HEK293 (cell line): Measurements from ENCODE around the gene NUDT16L1.

Source experiments
- HOXA7 ChIP-seq: sonication (generic); formaldehyde crosslinking; IDR thresholded peaks from 2 replicates; pipeline ENCODE4 v1.8.1; 2022; ENCODE audit warnings: missing genetic modification reagents, borderline replicate concordance
- MYNN ChIP-seq: fragments of 450-650 bp; formaldehyde crosslinking; IDR thresholded peaks from 2 replicates; pipeline ENCODE4 v1.5.1; 2016; ENCODE audit warnings: missing biosample characterization, missing genetic modification characterization, borderline replicate concordance
- ZNF112 ChIP-seq: fragments of 450-650 bp; formaldehyde crosslinking; IDR thresholded peaks from 2 replicates; pipeline ENCODE4 v1.5.0; 2017; ENCODE audit warnings: missing biosample characterization, missing genetic modification characterization
- ZNF114 ChIP-seq: fragments of 450-650 bp; formaldehyde crosslinking; IDR thresholded peaks from 2 replicates; pipeline ENCODE4 v1.5.0; 2017; ENCODE audit warnings: missing biosample characterization, missing genetic modification characterization
- TF ChIP-seq, protein P1 (sequence below): fragments of 450-650 bp; formaldehyde crosslinking; IDR thresholded peaks from 2 replicates; pipeline ENCODE4 v1.5.1; 2016; ENCODE audit warnings: missing biosample characterization, missing genetic modification characterization
- TF ChIP-seq, protein P2 (sequence below): sonication (generic); formaldehyde crosslinking; IDR thresholded peaks from 2 replicates; pipeline ENCODE4 v1.8.1; 2022; ENCODE audit warnings: mild to moderate bottlenecking, moderate library complexity, missing genetic modification reagents

DNA sequence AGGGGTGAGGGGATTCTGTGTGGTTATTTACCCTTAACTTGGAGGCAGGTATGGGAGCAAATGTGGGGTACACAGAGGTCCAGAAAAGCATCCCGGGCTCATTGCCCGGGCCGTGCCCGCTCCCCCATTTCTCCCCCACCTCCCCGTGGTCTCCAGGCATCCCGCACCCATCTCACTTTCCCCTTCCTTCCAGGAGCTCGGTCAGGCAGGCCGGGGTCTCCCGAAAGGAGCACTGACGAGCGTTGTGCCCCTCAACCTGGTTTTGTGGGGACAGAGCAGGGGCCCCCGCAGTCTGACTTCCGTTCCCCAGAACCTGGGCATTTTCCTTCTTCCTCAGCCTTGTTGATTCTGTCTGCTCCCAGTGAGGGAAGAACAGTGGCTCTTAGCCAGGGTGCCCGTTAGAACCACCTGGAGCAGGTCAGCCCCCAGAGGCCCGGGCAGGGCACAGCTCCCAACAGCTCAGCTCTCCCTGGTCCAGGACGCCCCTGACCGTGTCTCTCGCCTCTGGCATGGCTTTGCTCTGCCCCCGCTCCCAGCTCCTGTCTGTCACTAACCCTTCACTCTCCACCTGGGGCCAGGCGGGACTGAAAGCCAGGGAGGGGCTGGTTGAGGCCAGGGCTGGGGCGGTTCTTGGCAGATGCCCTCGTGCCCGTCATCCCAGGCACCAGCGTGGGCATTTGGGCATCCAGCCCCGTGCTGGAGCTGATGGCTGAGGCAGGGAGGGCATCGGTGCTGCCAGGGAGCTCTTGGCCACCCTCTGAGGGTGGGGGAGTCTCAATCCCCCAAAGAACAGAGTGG lies 12.5 kb upstream of the NUDT16L1 start:
- TF ChIP-seq, protein P1, sequence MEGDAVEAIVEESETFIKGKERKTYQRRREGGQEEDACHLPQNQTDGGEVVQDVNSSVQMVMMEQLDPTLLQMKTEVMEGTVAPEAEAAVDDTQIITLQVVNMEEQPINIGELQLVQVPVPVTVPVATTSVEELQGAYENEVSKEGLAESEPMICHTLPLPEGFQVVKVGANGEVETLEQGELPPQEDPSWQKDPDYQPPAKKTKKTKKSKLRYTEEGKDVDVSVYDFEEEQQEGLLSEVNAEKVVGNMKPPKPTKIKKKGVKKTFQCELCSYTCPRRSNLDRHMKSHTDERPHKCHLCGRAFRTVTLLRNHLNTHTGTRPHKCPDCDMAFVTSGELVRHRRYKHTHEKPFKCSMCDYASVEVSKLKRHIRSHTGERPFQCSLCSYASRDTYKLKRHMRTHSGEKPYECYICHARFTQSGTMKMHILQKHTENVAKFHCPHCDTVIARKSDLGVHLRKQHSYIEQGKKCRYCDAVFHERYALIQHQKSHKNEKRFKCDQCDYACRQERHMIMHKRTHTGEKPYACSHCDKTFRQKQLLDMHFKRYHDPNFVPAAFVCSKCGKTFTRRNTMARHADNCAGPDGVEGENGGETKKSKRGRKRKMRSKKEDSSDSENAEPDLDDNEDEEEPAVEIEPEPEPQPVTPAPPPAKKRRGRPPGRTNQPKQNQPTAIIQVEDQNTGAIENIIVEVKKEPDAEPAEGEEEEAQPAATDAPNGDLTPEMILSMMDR (tag by site-specific recombination), result no peak
- TF ChIP-seq MYNN (tag by site-specific recombination) (no peak), ZNF112 (tag by site-specific recombination) (no peak), HOXA7 (no peak), ZNF114 (tag by site-specific recombination) (no peak)
- TF ChIP-seq, protein P2, sequence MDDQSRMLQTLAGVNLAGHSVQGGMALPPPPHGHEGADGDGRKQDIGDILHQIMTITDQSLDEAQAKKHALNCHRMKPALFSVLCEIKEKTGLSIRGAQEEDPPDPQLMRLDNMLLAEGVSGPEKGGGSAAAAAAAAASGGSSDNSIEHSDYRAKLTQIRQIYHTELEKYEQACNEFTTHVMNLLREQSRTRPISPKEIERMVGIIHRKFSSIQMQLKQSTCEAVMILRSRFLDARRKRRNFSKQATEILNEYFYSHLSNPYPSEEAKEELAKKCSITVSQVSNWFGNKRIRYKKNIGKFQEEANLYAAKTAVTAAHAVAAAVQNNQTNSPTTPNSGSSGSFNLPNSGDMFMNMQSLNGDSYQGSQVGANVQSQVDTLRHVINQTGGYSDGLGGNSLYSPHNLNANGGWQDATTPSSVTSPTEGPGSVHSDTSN, result no peak
